ENCODE measurements around the gene HDAC4. TPM values are rescaled to one million over a fixed set of nuclear protein-coding genes. Genes with fewer than 3 reads are reported as not detected.

HDAC4 gene
- total and polyA plus RNA-seq, 9 of the 15 experiments (the other 6 are each of a cell fraction or from before 2014, with no cell fraction given) = 0.11 to 20.2 (median 4.0) TPM

DNA sequence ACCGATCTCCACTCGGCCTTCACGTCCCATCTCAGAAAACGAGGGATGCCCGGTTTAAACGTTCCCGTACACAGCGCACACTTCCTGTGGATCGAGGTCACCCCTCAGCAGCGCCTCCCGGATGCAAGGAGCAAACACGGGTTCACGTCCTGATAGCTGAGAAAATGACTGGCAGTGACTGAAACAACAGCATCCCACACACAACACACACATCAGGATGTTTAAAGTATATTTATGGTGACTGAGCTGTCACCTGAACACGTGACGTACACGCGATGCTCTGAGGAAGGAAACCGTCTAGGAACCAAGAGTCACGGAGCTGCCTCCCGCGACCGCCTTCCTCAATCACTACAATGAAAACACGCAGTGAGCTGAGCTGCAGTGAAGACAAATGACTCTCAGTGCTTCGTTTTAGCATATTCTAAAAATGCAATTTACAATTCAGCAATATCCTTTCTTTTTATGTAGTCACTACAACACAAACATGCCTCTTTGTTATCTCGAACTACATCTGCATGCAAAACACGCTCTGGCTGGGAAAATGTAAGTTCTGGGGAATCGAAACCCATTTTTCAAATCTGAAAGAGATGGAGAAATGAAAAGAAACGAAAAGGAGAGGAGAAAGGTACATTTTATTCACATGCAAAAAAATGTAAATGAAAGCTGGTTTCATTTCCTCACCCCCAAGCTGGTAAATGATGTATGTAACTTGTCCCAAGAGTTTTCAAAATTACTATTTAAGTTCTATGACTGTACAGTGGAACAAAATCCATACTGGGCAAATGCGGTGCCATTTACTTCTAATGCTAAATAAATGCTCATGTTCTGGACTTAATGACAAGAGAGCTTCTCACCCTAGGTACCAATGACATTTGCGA lies 19.8 kb downstream of the HDAC4 start:
- no peak overlapping the region for H3K4me2 ChIP-seq (ENCODE audit: insufficient read depth, low read length)
- TF ChIP-seq XRCC4 (IDR thresholded peaks at IDR 0.05; ENCODE audit: extremely low read depth, insufficient read depth, insufficient read length) (no peak), EGR1 (conservative IDR thresholded peaks at IDR 0.05) (no peak), RBBP5 (IDR thresholded peaks at IDR 0.05; ENCODE audit: borderline replicate concordance, insufficient read depth, low read length, poor library complexity, severe bottlenecking) (no peak), GATAD2B (IDR thresholded peaks at IDR 0.05; ENCODE audit: borderline replicate concordance) (no peak), KLF13 (tag; IDR thresholded peaks at IDR 0.05; ENCODE audit: borderline replicate concordance, low read depth) (no peak), ARNT (IDR thresholded peaks at IDR 0.05) (no peak), DDX20 (tag; IDR thresholded peaks at IDR 0.05; ENCODE audit: low read depth) (no peak), ZNF316 (IDR thresholded peaks at IDR 0.05) (no peak), ZNF143 (CRISPR knock-in tag; IDR thresholded peaks at IDR 0.05) (no peak), SMAD1 (IDR thresholded peaks at IDR 0.05; ENCODE audit: low read depth, low read length, partially characterized antibody) (no peak), NCOA6 (IDR thresholded peaks at IDR 0.05) (no peak), ETV5 (CRISPR knock-in tag; IDR thresholded peaks at IDR 0.05; ENCODE audit: low read depth) (no peak), LEF1 (IDR thresholded peaks at IDR 0.05) (no peak), GABPB2 (CRISPR knock-in tag; conservative IDR thresholded peaks at IDR 0.05) (no peak)
- TF ChIP-seq, protein P1, sequence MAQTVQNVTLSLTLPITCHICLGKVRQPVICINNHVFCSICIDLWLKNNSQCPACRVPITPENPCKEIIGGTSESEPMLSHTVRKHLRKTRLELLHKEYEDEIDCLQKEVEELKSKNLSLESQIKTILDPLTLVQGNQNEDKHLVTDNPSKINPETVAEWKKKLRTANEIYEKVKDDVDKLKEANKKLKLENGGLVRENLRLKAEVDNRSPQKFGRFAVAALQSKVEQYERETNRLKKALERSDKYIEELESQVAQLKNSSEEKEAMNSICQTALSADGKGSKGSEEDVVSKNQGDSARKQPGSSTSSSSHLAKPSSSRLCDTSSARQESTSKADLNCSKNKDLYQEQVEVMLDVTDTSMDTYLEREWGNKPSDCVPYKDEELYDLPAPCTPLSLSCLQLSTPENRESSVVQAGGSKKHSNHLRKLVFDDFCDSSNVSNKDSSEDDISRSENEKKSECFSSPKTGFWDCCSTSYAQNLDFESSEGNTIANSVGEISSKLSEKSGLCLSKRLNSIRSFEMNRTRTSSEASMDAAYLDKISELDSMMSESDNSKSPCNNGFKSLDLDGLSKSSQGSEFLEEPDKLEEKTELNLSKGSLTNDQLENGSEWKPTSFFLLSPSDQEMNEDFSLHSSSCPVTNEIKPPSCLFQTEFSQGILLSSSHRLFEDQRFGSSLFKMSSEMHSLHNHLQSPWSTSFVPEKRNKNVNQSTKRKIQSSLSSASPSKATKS (CRISPR knock-in tag; IDR thresholded peaks at IDR 0.05) = no peak
- TF ChIP-seq, protein P2, sequence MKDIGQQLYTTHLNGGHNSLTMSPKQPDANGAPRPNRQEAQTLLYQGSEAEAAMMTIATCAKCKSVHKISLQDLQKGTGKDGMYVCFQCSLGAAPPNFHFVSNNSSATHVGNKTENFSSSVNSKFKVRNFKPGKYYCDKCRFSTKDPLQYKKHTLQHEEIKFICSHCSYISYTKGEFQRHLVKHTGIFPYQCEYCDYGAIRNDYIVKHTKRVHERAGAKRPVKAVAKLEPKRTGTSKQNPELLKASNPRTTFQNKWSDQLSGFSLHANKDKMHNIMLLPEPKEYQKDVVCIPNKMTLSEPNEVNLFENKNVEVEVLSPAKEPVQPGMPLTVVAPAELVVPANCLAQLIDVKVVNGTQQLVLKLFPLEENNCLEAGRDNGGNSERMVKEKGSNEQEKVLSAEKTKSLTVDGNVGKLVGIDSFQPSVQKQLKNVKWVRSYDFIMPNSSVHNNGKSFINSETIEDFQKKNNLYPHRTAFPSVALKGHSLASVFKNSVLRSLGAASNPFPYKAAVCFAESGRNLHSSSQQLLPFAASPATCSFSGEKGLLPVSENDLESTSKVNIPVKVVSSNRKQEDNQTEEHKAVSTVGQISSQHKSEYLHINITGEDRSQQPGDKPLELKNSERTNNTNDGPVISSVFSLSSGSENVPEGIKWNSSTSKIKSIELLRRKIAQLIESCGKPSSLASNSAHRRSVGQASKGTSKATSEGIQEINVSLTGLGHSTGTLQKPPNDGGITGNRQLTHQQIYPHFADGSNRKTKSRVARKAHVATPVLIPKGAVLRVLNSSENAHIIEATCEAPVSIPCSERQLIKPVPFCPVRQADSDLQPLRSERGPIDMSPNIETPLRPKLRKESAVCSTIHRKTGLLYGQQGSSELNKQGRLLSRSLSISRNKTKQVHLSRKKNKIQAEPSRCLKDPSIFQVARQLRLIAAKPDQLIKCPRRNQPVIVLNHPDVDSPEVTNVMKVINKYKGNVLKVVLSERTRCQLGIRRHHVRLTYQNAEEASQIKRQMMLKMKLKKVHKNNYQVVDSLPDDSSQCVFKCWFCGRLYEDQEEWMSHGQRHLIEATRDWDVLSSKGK (CRISPR knock-in tag; IDR thresholded peaks at IDR 0.05) = no peak
- peaks cover 0 to 14% of the 10 kb centered on the region in 2 experiments; a peak in 2 of 5 replicates for H3K4me1 ChIP-seq (replicated peaks in 1 of 2; ENCODE audit: control insufficient read depth in 2 of 2, insufficient read depth in 2 of 2, low read length in 2 of 2)
- ChIA-PET POLR2A (interaction anchor here (0.6 to 1.9 kb wide), 3 partner anchors 11 to 369 kb away, joined by 3 to 5 read pairs (median 3); no protein-coding TSS in a partner anchor), CTCF (ENCODE audit: low intra/inter-chr PET ratio) (no interaction called here)
- H3K9me3 ChIP-seq (replicated peaks; ENCODE audit: control insufficient read depth, insufficient read depth, low read depth, low read length) = no peaks in the 10 kb centered on the region
- WGBS (ENCODE audit: insufficient coverage, low coverage, missing lambda C conversion rate) = 86% methylated on average over 21 of the region's 30 CpGs
- H3K9me1 ChIP-seq (ENCODE audit: control insufficient read depth, insufficient read depth, low read length) = no peaks in the 10 kb centered on the region
- no peaks in the 10 kb centered on the region; the same call in 2 of the 3 replicates for H3K79me2 ChIP-seq (ENCODE audit: control insufficient read depth, insufficient read depth, low read length)
- intact Hi-C loops (cut with micrococcal nuclease) (no loop called here), in situ Hi-C loops (cut with MboI) (no loop called here)
- DNase-seq (ENCODE audit: extremely low read depth in 1 of 4, low spot score in 3 of 4) (no peak), FAIRE-seq (no peak), ATAC-seq (no peak)
- no peaks in the 10 kb centered on the region; the same call in 1 of the 2 replicates for H4K20me1 ChIP-seq (replicated peaks; ENCODE audit: control insufficient read depth, insufficient read depth, low read length)
- BruUV-seq (replicated peaks) = no TSS peak
- H2AFZ ChIP-seq (ENCODE audit: low read depth, low read length) = no peak overlapping the region
- no peaks in the 10 kb centered on the region for H3K36me3 ChIP-seq (ENCODE audit: control insufficient read depth, insufficient read depth, low read length)
- no peak overlapping the region for H3K9ac ChIP-seq (ENCODE audit: insufficient read depth in 1 of 2, low read depth in 2 of 2, low read length in 2 of 2)
- H3K27me3 ChIP-seq (ENCODE audit: control insufficient read depth in 2 of 2, insufficient read depth in 2 of 2, low read length in 2 of 2) = no peaks in the 10 kb centered on the region
- no peak overlapping the region for H3K4me3 ChIP-seq
- H3K27ac ChIP-seq (ENCODE audit: extremely low read depth, low read depth, low read length) = no peak overlapping the region
